Uterus (tissue), 2 donors: ENCODE data around the gene SCN4A.

Experiments used
- CTCF ChIP-seq, 4 experiments: fragments of 200-600 bp in 2 of 4; fragments of 450-650 bp in 2 of 4; sonication (generic) in 2 of 4; IDR thresholded peaks; one replicate each; pipeline ENCODE4 v1.5.1; 2016 to 2019; ENCODE audit warnings: antibody characterized with exemption in 4 of 4, mild to moderate bottlenecking in 2 of 4, moderate library complexity in 1 of 4
- POLR2A ChIP-seq, 2 donors: fragments of 450-650 bp; IDR thresholded peaks; one replicate each; pipeline ENCODE4 v1.6.1; 2016; ENCODE audit warnings: antibody characterized with exemption in 2 of 2, mild to moderate bottlenecking in 1 of 2, moderate library complexity in 1 of 2

GRCh38 chr17:63926164-63926563 is 46.6 kb downstream of the SCN4A start:
- no peak for TF ChIP-seq CTCF (IDR thresholded peaks at IDR 0.05)
- no peak for TF ChIP-seq POLR2A (IDR thresholded peaks at IDR 0.05)
